HG02970 (cell line): ENCODE results near the gene NGRN.
A peak's percentile ranks its signal among the peaks of the same experiment; 100 is the strongest.

Experiments
- ATAC-seq: cut with Tn5 transposase; IDR thresholded peaks from one replicate; pipeline ENCODE4 v1.9.1; 2021; ENCODE audit warnings: mild to moderate bottlenecking, moderate library complexity, moderate number of reproducible peaks; ENCODE audit not compliant: unreplicated experiment, low FRiP score

NGRN gene, protein sequence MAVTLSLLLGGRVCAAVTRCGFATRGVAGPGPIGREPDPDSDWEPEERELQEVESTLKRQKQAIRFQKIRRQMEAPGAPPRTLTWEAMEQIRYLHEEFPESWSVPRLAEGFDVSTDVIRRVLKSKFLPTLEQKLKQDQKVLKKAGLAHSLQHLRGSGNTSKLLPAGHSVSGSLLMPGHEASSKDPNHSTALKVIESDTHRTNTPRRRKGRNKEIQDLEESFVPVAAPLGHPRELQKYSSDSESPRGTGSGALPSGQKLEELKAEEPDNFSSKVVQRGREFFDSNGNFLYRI

GRCh38 chr15:90265271-90266060 is at the start of gene NGRN:
Gene NGRN, plus strand, starts transcription at chr15:90265672. Its CDS starts 41 bp downstream, at chr15:90265713.
- ATAC-seq: peak; percentile 86

- ATAC-seq: no peak
Measured at GRCh38 chr15:90217671-90218394, 47.6 kb upstream of the NGRN start.

- ATAC-seq: no peak
Measured at GRCh38 chr15:90219421-90220141, 45.9 kb upstream of the NGRN start.

DNA sequence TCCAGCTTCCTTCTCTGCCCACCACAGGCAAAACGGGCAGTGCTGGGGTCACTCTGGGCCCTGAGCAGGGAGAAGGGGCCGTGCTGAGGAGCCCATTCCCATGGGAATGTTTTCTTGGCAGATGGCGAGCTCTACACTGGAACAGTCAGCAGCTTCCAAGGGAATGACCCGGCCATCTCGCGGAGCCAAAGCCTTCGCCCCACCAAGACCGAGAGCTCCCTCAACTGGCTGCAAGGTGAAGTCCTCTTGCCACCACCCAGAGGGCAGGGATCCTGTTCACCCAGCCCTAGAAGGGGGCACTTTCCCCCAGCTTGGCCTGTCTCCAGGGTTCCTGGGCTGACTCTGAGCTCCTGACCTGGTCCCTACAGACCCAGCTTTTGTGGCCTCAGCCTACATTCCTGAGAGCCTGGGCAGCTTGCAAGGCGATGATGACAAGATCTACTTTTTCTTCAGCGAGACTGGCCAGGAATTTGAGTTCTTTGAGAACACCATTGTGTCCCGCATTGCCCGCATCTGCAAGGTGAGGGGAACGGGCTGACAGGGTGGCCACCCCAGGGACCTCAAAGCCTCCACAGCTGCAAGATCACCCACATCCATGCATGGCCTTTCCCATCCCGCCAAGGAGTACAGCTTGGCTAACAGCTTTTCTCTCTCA is 44.1 kb upstream of the NGRN start:
- no peak for ATAC-seq

- ATAC-seq: no peak
Measured at GRCh38 chr15:90222547-90222946, 42.9 kb upstream of the NGRN start.

DNA sequence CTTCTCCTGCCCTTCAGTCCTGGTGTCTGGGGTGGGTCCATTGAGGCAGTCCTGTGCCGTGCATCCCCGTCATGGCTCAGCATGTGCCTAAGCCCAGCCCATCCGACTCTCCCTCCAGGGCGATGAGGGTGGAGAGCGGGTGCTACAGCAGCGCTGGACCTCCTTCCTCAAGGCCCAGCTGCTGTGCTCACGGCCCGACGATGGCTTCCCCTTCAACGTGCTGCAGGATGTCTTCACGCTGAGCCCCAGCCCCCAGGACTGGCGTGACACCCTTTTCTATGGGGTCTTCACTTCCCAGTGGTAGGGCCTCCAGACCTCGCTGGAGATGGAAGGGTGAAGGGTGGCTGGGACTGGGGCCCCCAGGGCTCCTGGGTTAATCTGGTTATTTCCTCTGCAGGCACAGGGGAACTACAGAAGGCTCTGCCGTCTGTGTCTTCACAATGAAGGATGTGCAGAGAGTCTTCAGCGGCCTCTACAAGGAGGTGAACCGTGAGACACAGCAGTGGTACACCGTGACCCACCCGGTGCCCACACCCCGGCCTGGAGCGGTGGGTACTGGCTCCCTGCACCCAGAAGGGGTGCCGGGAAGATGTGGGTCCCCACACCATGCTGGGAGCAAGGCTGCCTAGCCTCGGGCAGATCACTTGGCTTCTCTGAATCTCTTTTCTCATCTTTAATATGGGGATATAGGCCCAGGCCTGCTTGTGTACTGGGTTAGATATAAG is 41.9 kb upstream of the NGRN start:
- no peak for ATAC-seq

DNA sequence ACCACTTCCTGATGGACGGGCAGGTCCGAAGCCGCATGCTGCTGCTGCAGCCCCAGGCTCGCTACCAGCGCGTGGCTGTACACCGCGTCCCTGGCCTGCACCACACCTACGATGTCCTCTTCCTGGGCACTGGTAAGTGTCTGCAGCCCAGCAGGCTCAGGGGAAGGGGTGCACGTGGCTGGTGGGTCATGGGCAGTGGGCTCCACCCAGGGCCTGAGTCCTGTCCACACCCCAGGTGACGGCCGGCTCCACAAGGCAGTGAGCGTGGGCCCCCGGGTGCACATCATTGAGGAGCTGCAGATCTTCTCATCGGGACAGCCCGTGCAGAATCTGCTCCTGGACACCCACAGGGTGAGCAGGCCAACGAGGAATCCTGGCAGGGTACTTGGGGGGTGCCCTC is 40.4 kb upstream of the NGRN start:
- no peak for ATAC-seq

DNA sequence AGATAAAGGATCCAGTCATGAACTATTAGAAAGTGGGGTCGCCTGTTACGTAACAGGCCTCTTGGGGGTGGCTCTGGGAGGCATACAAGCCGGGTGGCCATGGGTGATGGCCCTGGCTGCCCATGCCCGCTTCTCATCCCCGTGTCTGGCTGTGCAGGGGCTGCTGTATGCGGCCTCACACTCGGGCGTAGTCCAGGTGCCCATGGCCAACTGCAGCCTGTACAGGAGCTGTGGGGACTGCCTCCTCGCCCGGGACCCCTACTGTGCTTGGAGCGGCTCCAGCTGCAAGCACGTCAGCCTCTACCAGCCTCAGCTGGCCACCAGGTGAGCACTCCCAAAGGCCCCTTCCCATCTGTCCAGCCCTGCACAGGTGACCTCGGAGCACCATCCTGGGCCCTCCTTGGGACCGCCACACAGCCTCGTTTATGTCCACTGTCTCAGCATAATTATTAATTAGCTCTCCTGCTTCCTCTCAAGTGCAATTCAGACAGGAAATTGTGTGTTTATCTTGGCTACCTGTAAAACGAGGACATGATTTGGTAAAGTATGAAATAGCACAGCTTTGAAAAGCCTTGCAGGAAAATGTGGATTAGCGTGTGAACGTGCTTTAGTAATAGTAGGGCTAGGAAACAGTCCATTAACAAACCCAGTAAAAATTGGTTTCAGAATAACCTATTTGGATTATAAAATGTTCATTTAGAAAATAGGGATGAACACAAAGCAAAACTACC is 39.8 kb upstream of the NGRN start:
- no peak for ATAC-seq

- ATAC-seq: no peak
Measured at GRCh38 chr15:90227336-90227735, 38.1 kb upstream of the NGRN start.

- ATAC-seq: no peak
Measured at GRCh38 chr15:90227816-90228772, 37.4 kb upstream of the NGRN start.

GRCh38 chr15:90228960-90229359 is 36.5 kb upstream of the NGRN start:
- ATAC-seq: no peak

GRCh38 chr15:90230071-90230494 is 35.4 kb upstream of the NGRN start:
- ATAC-seq: no peak

DNA sequence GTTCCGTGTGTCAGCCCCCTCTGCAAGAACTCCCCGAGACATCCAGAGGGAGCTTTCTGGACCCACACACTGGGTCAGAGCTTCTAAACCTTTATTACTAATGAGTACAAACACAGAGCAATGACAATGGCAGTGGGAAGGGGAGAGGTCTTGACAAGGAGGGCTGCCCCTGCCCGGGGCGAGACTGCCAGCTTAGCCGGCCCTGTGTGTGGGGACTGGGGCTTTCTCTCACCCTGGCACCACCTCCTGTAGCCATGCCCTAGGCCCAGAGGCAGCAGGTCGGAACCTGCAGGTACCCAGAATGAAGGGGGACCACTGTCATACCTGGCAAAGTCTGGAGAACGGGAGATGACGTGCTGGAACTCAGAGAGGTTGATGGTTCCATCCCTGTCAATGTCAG is 34.9 kb upstream of the NGRN start:
- ATAC-seq: no peak

DNA sequence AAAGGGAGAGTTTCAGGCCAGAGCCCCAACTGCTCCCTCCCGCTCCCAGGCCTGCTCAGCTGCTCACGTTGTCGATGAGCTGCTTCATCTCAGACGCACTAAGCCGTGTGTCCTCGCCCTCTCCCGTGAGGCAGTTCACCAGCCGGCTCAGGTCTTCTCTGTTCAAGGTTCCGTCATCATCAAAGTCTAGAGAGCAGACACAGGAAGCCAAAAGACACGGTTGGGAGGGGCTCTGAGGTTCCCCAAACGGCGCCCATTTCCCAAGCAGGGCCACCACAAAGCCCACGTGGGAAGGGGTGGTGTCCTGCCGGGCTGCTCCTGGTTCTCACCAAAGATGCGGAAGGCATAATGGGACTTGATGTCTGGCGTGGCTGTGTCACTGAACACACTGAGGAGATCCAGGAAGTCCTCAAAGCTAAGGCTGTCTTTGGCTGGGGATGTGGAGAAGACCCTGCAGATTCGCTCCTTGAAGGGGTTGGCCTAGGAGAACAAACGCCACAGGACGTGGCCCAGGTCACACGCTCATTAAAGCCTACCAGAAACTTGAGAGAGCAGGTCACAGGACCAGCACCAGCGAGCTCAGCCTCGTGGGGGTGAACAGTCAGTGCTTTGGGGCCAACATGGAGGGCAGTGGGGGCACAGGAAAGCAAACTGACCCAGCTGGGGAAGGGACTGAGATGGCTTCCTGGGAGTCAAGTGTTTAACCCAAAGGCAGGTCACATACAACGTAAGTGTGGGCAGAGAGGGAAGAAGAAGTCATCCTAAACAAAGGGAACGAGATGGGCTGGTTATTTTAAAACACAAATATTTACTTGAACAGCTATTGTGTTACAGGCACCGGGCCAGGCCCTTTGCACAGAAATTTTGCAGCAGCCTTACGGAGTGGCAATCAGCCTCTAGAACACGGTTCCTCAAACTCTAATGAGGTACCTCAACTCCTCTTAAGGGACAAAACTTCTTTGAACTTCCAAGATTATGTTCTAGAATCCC is 34.1 kb upstream of the NGRN start:
- no peak for ATAC-seq

DNA sequence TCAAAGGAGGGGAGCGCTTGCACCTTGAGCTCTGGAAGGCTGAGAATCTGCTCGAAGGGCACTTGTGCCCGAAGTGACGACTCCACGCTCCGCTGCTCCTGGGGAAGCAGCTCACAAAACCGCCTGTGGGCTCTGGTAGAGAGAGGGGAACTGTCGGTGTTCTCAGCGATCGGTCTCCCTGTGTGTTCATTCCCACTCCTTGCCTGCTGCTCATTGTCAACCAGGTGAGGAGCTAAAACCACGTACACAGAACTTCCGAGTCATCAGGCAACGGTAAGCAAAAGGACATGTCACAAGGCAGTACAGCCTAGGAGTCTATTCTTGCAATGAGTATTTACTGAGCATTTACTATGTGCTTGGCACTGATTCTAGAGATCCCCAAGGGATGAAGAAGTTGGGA is 33.3 kb upstream of the NGRN start:
- ATAC-seq: no peak

DNA sequence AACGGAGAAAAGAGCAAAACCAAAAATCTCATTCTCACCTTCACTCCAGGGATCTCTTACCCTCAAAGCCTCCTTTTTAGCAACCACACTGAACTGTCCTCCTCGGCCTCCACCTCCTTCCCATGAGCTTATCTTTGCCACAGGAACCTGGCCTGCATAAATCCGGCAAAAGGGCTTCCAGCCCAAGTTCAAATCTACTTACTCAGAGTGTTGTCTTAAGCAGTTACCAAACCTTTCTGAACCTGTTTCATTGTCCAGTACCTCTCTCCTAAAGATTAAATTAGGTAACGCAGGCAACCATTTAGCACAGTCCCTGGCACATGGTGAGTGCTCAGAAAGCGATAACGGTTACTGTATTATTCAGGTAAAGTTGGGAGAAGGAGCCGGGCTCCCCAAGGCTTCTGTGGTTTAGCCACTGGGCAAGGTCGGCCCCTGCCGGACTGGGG is 32.5 kb upstream of the NGRN start:
- ATAC-seq: no peak
